Naive thymus-derived CD4-positive, alpha-beta T cell (primary cell): ENCODE measurements around the gene RAP1GAP. TPM values are rescaled to one million over a fixed set of nuclear protein-coding genes. Genes with fewer than 3 reads are reported as not detected.

ENCODE experiments used
- ATAC-seq: fragments of 150-1000 bp; cut with Tn5 transposase; 2 replicates; pipeline ENCODE4 v1.10.0; 2021; ENCODE audit warnings: mild to moderate bottlenecking, moderate library complexity
- CTCF ChIA-PET: fragments of 350-600 bp; sonication (Branson Sonifier 250); formaldehyde crosslinking; loops from one replicate; lab custom pipeline; 2021; ENCODE audit warnings: antibody characterized with exemption; lab: Charles Lee
- POLR2A ChIA-PET: fragments of 350-600 bp; sonication (Branson Sonifier 250); formaldehyde crosslinking; loops from one replicate; lab custom pipeline; 2021; ENCODE audit warnings: antibody characterized with exemption, inconsistent platforms; lab: Charles Lee
- DNase-seq, 9 donors: peaks; one replicate each; pipeline versions ENCODE4 v3.0.0 to v3.0.0-alpha.2; 2020 to 2022; ENCODE audit warnings: mixed read lengths in 1 of 9
- H3K27ac ChIP-seq: one replicate; pipeline ENCODE4 v1.7.0; 2013; ENCODE audit warnings: mild to moderate bottlenecking, low read depth, low read length, moderate library complexity
- H3K27me3 ChIP-seq, 2 donors: one replicate each; pipeline ENCODE4 v1.7.0; 2013; ENCODE audit warnings: low read length in 2 of 2, mild to moderate bottlenecking in 2 of 2, moderate library complexity in 2 of 2; ENCODE audit not compliant: control insufficient read depth in 2 of 2, insufficient read depth in 2 of 2
- H3K36me3 ChIP-seq, 3 experiments: 1 replicate in 2 of 3; 2 replicates in 1 of 3; pipeline ENCODE4 v1.7.0; 2013; ENCODE audit warnings: low read length in 3 of 3, mild to moderate bottlenecking in 3 of 3, moderate library complexity in 1 of 3; ENCODE audit not compliant: insufficient read depth in 3 of 3, control insufficient read depth in 2 of 3
- H3K4me1 ChIP-seq, 2 donors: one replicate each; pipeline ENCODE4 v1.7.0; 2013; ENCODE audit warnings: low read length in 2 of 2, mild to moderate bottlenecking in 2 of 2, moderate library complexity in 1 of 2; ENCODE audit not compliant: control insufficient read depth in 2 of 2, insufficient read depth in 2 of 2
- H3K4me3 ChIP-seq: 2 replicates; pipeline ENCODE4 v1.7.0; 2013; ENCODE audit warnings: mild to moderate bottlenecking, low read length
- H3K9me3 ChIP-seq, 3 experiments: 1 replicate in 2 of 3; 2 replicates in 1 of 3; pipeline ENCODE4 v1.7.0; 2013; ENCODE audit warnings: low read length in 3 of 3; ENCODE audit not compliant: control insufficient read depth in 2 of 3
- H3K27ac Mint-ChIP-seq, 9 donors: one replicate each; pipeline ENCODE4 v1.8.0; 2020 to 2022; ENCODE audit warnings: mixed read lengths in 9 of 9, mild to moderate bottlenecking in 8 of 9, moderate library complexity in 5 of 9, inconsistent platforms in 2 of 9
- H3K27me3 Mint-ChIP-seq, 5 donors: one replicate each; pipeline ENCODE4 v1.8.0; 2021 to 2022; ENCODE audit warnings: mixed read lengths in 5 of 5, mild to moderate bottlenecking in 1 of 5
- H3K36me3 Mint-ChIP-seq, 5 donors: one replicate each; pipeline ENCODE4 v1.8.0; 2020 to 2022; ENCODE audit warnings: mixed read lengths in 5 of 5, mild to moderate bottlenecking in 3 of 5, inconsistent platforms in 1 of 5
- H3K4me1 Mint-ChIP-seq, 7 donors: one replicate each; pipeline ENCODE4 v1.8.0; 2020 to 2022; ENCODE audit warnings: mixed read lengths in 7 of 7, mild to moderate bottlenecking in 3 of 7, inconsistent platforms in 1 of 7
- H3K4me3 Mint-ChIP-seq, 10 donors: one replicate each; pipeline ENCODE4 v1.8.0; 2020 to 2022; ENCODE audit warnings: mild to moderate bottlenecking in 10 of 10, mixed read lengths in 10 of 10, moderate library complexity in 6 of 10, inconsistent platforms in 2 of 10
- H3K9me3 Mint-ChIP-seq, 11 donors: one replicate each; pipeline ENCODE4 v1.8.0; 2020 to 2022; ENCODE audit warnings: mixed read lengths in 11 of 11, mild to moderate bottlenecking in 4 of 11, inconsistent platforms in 1 of 11, moderate library complexity in 1 of 11
- intact Hi-C, 2 donors: fragments of 100-400 bp; cut with micrococcal nuclease; formaldehyde crosslinking; loops; one replicate each; pipeline ENCODE4 v1.15.1; 2023
- polyA plus RNA-seq, 2 donors: library from polyadenylated mRNA; unstranded; fragments of 300-500 nt; fragmentation: Illumina TruSeq; gene quantifications; one replicate each; pipeline ENCODE4 v1.2.3, GENCODE V29; 2021
- total RNA-seq, 6 experiments: library from RNA in 5 of 6; stranded (reverse) in 5 of 6; gene quantifications; 1 replicate in 5 of 6; 2 replicates in 1 of 6; pipeline ENCODE4 v1.2.3 and lab custom pipeline; 2021 to 2026

The RAP1GAP gene
- total and polyA plus RNA-seq, 7 experiments from 2014 or later: 0.16 to 1.4 (median 0.42) TPM; not detected in 3

DNA sequence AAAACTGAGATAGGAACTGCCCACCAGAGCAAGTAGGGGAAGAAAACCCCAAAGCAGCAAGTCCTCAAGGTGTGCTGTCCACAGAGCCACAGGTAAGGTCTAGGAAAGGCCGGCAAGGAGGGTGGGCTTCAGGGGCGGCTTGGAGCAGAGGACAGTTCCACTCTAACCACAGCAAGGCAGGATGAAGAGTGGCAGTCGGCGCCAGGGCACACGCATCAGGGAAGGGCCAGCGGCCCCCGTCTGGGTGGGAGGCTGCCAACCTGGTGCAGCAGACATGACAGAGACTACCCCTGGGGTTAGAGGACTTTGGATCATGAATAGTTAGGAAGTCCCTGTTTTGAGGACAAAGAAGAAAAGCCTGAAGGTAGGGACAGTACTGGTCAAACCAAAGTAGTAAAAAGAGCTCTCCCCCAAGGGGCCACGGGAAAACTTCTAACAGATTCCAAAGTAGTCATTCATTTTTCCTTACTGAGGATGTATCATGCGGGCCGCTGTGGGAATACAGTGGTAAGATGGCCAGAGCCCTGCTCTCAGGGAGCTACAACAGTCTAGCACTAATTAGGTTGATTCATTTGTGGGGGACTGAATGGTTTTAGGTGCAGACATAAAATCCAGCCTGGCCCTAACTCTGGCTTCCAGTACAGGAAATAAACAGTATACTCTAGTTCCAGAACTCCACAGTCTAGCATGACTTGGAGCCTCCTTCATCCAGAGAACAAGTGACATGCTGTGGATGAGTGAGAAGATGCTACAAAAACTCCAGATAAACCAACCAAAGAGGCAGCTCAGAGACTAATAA is 3.5 kb upstream of the RAP1GAP start:
- H3K9me3 ChIP-seq: no peaks in the 10 kb centered on the region
- H3K4me3 ChIP-seq: no peak overlapping the region
- H3K27me3 ChIP-seq: peaks cover 3 to 7% of the 10 kb centered on the region in 2 donors
- no peak overlapping the region for H3K27ac ChIP-seq
- H3K36me3 ChIP-seq: no peaks in the 10 kb centered on the region
- ChIA-PET POLR2A (no interaction called here), CTCF (interaction anchor here (0.8 kb wide), 1 partner anchor 33 kb away, joined by 3 read pairs; no protein-coding TSS in a partner anchor)
- DNase-seq (no peak), ATAC-seq (no peak)
- Mint-ChIP-seq H3K4me3 (no peak overlapping the region), H3K4me1 (peaks cover 0 to 13% (median 4%) of the 10 kb centered on the region in 7 donors), H3K9me3 (no peaks in the 10 kb centered on the region), H3K27me3 (peaks cover 3 to 29% (median 7%) of the 10 kb centered on the region in 5 donors), H3K36me3 (no peaks in the 10 kb centered on the region), H3K27ac (no peak overlapping the region)
- intact Hi-C loops: no loop called here
- peaks cover 0 to 18% of the 10 kb centered on the region in 2 donors for H3K4me1 ChIP-seq

DNA sequence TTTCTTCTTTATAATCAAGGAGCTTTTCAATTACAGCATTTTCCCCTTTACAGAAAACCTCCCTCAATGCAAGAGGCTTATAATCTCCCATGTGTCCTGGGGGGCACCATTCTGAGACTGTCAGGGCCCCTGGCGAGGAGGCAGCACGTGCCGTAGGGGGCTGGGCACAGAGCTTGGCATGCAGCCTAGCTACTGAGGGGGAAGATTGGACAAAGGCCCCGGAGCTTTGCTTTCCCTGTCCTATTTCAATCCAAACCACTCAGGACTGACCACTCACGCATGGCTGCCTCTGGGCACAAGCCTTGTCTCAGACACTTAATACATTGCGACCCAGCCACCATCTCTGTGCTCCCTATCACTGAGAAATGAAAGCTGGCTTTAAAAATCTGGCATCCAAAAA is 2.8 kb upstream of the RAP1GAP start:
- no peaks in the 10 kb centered on the region for H3K9me3 Mint-ChIP-seq
- H3K27me3 Mint-ChIP-seq: peaks cover 7 to 34% (median 14%) of the 10 kb centered on the region in 5 donors
- Histone ChIP-seq H3K4me3 (no peak overlapping the region), H3K27me3 (peaks cover 3 to 10% of the 10 kb centered on the region in 2 donors), H3K36me3 (no peaks in the 10 kb centered on the region), H3K4me1 (peaks cover 0 to 18% of the 10 kb centered on the region in 2 donors), H3K9me3 (no peaks in the 10 kb centered on the region), H3K27ac (no peak overlapping the region)
- H3K27ac Mint-ChIP-seq: no peak overlapping the region
- H3K4me1 Mint-ChIP-seq: peaks cover 0 to 13% (median 4%) of the 10 kb centered on the region in 7 donors
- no peaks in the 10 kb centered on the region for H3K36me3 Mint-ChIP-seq
- ChIA-PET POLR2A (no interaction called here), CTCF (no interaction called here)
- ATAC-seq (no peak), DNase-seq (no peak)
- no peak overlapping the region for H3K4me3 Mint-ChIP-seq
- intact Hi-C loops: no loop called here

- Histone ChIP-seq H3K4me3 (no peak overlapping the region), H3K36me3 (no peaks in the 10 kb centered on the region), H3K27me3 (peaks cover 3 to 10% of the 10 kb centered on the region in 2 donors), H3K9me3 (no peaks in the 10 kb centered on the region), H3K27ac (no peak overlapping the region), H3K4me1 (peaks cover 0 to 18% of the 10 kb centered on the region in 2 donors)
- Mint-ChIP-seq H3K36me3 (no peaks in the 10 kb centered on the region), H3K27me3 (peaks cover 7 to 36% (median 20%) of the 10 kb centered on the region in 5 donors), H3K4me1 (peaks cover 0 to 13% (median 4%) of the 10 kb centered on the region in 7 donors), H3K9me3 (no peaks in the 10 kb centered on the region), H3K4me3 (peak overlapping the region in 1 of 10 donors; percentile 69), H3K27ac (peak overlapping the region in 1 of 9 donors; percentile 67)
- intact Hi-C loops: no loop called here
- ChIA-PET POLR2A (interaction anchor here (0.9 kb wide), 1 partner anchor 111 kb away, joined by 4 read pairs; the partner anchor contains the start of gene USP48), CTCF (no interaction called here)
- no peak for DNase-seq
- no peak for ATAC-seq
Measured at GRCh38 chr1:21670956-21671902, 2.1 kb upstream of the RAP1GAP start.

DNA sequence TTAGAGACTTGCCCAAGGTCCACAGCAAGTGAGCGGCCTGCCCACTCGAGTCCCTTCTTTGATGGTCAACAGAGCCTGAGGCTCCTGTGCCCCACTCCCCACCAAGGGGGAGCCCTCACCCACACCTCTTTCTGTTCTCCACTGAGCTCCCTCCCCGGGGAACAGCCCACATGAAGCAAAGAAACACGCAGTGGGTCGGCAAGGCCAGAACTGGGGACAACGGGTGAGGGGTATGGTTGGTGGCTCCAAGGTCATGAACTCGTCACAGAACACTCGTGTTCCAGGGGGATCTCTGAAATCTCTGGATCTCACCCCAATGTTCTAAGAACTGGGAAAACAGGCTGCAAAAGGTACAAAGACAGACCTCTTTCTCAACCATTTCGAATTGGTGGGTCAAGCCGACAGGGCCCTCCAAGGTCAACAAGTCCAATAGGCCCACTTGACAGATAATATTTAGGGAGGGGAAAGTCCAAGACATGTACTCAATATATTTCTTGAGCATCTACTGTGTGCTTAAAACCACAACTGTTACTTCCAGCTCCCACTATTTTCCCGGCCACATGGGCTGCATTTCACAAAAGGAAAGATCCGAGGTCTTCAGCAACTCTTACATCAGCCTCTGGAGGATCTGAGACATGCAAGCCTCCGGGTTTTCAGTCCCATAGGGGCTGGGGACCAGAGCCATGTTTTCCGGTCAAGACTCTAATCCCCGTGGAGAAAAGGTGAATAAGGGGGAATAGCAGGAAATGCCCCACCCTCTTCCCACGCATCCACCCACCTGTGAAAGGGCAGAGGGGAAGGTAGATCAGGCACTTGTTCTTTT is 1.1 kb upstream of the RAP1GAP start:
- H3K36me3 ChIP-seq: no peaks in the 10 kb centered on the region
- peaks cover 3 to 13% of the 10 kb centered on the region in 2 donors for H3K27me3 ChIP-seq
- peaks cover 12 to 36% (median 28%) of the 10 kb centered on the region in 5 donors for H3K27me3 Mint-ChIP-seq
- no peak for ATAC-seq
- DNase-seq: no peak
- H3K36me3 Mint-ChIP-seq: no peaks in the 10 kb centered on the region
- POLR2A ChIA-PET: interaction anchor here (0.9 kb wide), 1 partner anchor 112 kb away, joined by 4 read pairs; the partner anchor contains the start of gene USP48
- H3K4me1 ChIP-seq: peaks cover 0 to 18% of the 10 kb centered on the region in 2 donors
- intact Hi-C loops: no loop called here
- no peaks in the 10 kb centered on the region for H3K9me3 ChIP-seq
- H3K27ac ChIP-seq: no peak overlapping the region
- H3K9me3 Mint-ChIP-seq: no peaks in the 10 kb centered on the region
- H3K27ac Mint-ChIP-seq: no peak overlapping the region
- H3K4me3 ChIP-seq: peak overlapping the region; percentile 65
- peaks cover 0 to 13% (median 4%) of the 10 kb centered on the region in 7 donors for H3K4me1 Mint-ChIP-seq
- CTCF ChIA-PET: no interaction called here
- peak overlapping the region in 9 of 10 donors; percentile 43 to 79 (median 66) for H3K4me3 Mint-ChIP-seq

- H3K4me1 Mint-ChIP-seq: peaks cover 0 to 13% (median 4%) of the 10 kb centered on the region in 7 donors
- H3K36me3 ChIP-seq: no peaks in the 10 kb centered on the region
- DNase-seq (no peak), ATAC-seq (no peak)
- H3K9me3 Mint-ChIP-seq: no peaks in the 10 kb centered on the region
- intact Hi-C loops: no loop called here
- H3K4me1 ChIP-seq: peaks cover 0 to 18% of the 10 kb centered on the region in 2 donors
- H3K27me3 ChIP-seq: peaks cover 3 to 13% of the 10 kb centered on the region in 2 donors
- peak overlapping the region; percentile 65 for H3K4me3 ChIP-seq
- ChIA-PET POLR2A (no interaction called here), CTCF (no interaction called here)
- peaks cover 25 to 42% (median 32%) of the 10 kb centered on the region in 5 donors for H3K27me3 Mint-ChIP-seq
- peak overlapping the region in 4 of 10 donors; percentile 23 to 79 (median 32) for H3K4me3 Mint-ChIP-seq
- H3K27ac Mint-ChIP-seq: no peak overlapping the region
- peaks cover 0 to 3% (median 0%) of the 10 kb centered on the region in 5 donors for H3K36me3 Mint-ChIP-seq
- H3K27ac ChIP-seq: no peak overlapping the region
- H3K9me3 ChIP-seq: no peaks in the 10 kb centered on the region
Measured at GRCh38 chr1:21668951-21669257, 253 bp downstream of the RAP1GAP start.
